Uterus (tissue), 4 donors: ENCODE results near the gene ATXN2. TPM values are rescaled to one million over a fixed set of nuclear protein-coding genes. Genes with fewer than 3 reads are reported as not detected.

Source experiments
- DNase-seq, 2 donors: peaks; one replicate each; pipeline ENCODE4 v3.0.0-alpha.2; 2019 to 2020
- H3K27ac ChIP-seq, 2 donors: fragments of 200-600 bp; sonication (generic); 1 replicate in 1 of 2; 2 replicates in 1 of 2; pipeline ENCODE4 v1.5.1; 2016 to 2018
- H3K27me3 ChIP-seq, 2 donors: fragments of 200-600 bp; sonication (generic); one replicate each; pipeline ENCODE4 v1.5.1; 2018 to 2019; ENCODE audit warnings: control low read depth in 1 of 2
- H3K36me3 ChIP-seq, 2 donors: fragments of 200-600 bp; sonication (generic); one replicate each; pipeline ENCODE4 v1.5.1; 2019; ENCODE audit warnings: control low read depth in 1 of 2
- H3K4me1 ChIP-seq, 2 donors: fragments of 200-600 bp; sonication (generic); one replicate each; pipeline ENCODE4 v1.5.1; 2018 to 2019; ENCODE audit warnings: control low read depth in 1 of 2
- H3K4me3 ChIP-seq, 2 donors: fragments of 200-600 bp; sonication (generic); 1 replicate in 1 of 2; 2 replicates in 1 of 2; pipeline ENCODE4 v1.5.1; 2018 to 2019; ENCODE audit warnings: mild to moderate bottlenecking in 1 of 2
- H3K9me3 ChIP-seq, 2 donors: fragments of 200-600 bp; sonication (generic); one replicate each; pipeline ENCODE4 v1.5.1; 2019; ENCODE audit warnings: control low read depth in 1 of 2
- CTCF ChIP-seq, 4 experiments: fragments of 200-600 bp in 2 of 4; fragments of 450-650 bp in 2 of 4; sonication (generic) in 2 of 4; IDR thresholded peaks; one replicate each; pipeline ENCODE4 v1.5.1; 2016 to 2019; ENCODE audit warnings: antibody characterized with exemption in 4 of 4, mild to moderate bottlenecking in 2 of 4, moderate library complexity in 1 of 4
- POLR2A ChIP-seq, 2 donors: fragments of 450-650 bp; IDR thresholded peaks; one replicate each; pipeline ENCODE4 v1.6.1; 2016; ENCODE audit warnings: antibody characterized with exemption in 2 of 2, mild to moderate bottlenecking in 1 of 2, moderate library complexity in 1 of 2
- intact Hi-C: fragments of 100-400 bp; cut with DNase I; formaldehyde crosslinking; loops from one replicate; pipeline ENCODE4 v1.15.1; 2023; ENCODE audit warnings: low total_unique reads
- total RNA-seq, 4 donors: library from RNA; depleted of rRNA in 3 of 4; stranded (reverse); fragments of >200 nt in 3 of 4; gene quantifications; one replicate each; pipeline versions ENCODE4 v1.1.0 to v1.2.4, GENCODE V29; 2014 to 2023
- donor health status: DM: yes; HTN: yes; CAD: no.

The ATXN2 gene
- total RNA-seq, 4 donors from 2014 or later, result 37.1 to 112 (median 66.0) TPM

- TF ChIP-seq POLR2A (IDR thresholded peaks at IDR 0.05), result no peak
- TF ChIP-seq CTCF (IDR thresholded peaks at IDR 0.05), result no peak
- Histone ChIP-seq H3K9me3 (no peaks in the 10 kb centered on the region), H3K27ac (peak overlapping the region; percentile 38 to 89), H3K36me3 (no peaks in the 10 kb centered on the region), H3K4me3 (no peak overlapping the region), H3K4me1 (peaks cover 0 to 12% of the 10 kb centered on the region in 2 donors), H3K27me3 (no peaks in the 10 kb centered on the region)
- no peak for DNase-seq
- intact Hi-C loops, result no loop called here
These were observed 187.8 kb downstream of the ATXN2 start for GRCh38 chr12:111411185-111411764.

- Histone ChIP-seq H3K4me3 (no peak overlapping the region), H3K4me1 (peaks cover 0 to 12% of the 10 kb centered on the region in 2 donors), H3K36me3 (no peaks in the 10 kb centered on the region), H3K9me3 (no peaks in the 10 kb centered on the region), H3K27ac (peak overlapping the region; percentile 79 to 89), H3K27me3 (no peaks in the 10 kb centered on the region)
- TF ChIP-seq CTCF (IDR thresholded peaks at IDR 0.05), result no peak
- no peak for TF ChIP-seq POLR2A (IDR thresholded peaks at IDR 0.05)
- no peak for DNase-seq
- intact Hi-C loops, result no loop called here
These were observed 188.5 kb downstream of the ATXN2 start for GRCh38 chr12:111410431-111411184.

- H3K9me3 ChIP-seq, result no peaks in the 10 kb centered on the region
- H3K27me3 ChIP-seq, result no peaks in the 10 kb centered on the region
- no peak overlapping the region for H3K4me3 ChIP-seq
- H3K36me3 ChIP-seq, result no peaks in the 10 kb centered on the region
- H3K4me1 ChIP-seq, result peaks cover 0 to 15% of the 10 kb centered on the region in 2 donors
- intact Hi-C loops, result no loop called here
- TF ChIP-seq CTCF (IDR thresholded peaks at IDR 0.05) (no peak), POLR2A (IDR thresholded peaks at IDR 0.05) (no peak)
- peak; percentile 47 to 48 for DNase-seq
- H3K27ac ChIP-seq, result peak overlapping the region; percentile 79 to 89
These were observed 189.2 kb downstream of the ATXN2 start for GRCh38 chr12:111409780-111410430.

GRCh38 chr12:111409403-111409779 lies 189.7 kb downstream of the ATXN2 start:
- intact Hi-C loops, result no loop called here
- H3K4me3 ChIP-seq, result no peak overlapping the region
- peaks cover 0 to 18% of the 10 kb centered on the region in 2 donors for H3K4me1 ChIP-seq
- no peaks in the 10 kb centered on the region for H3K36me3 ChIP-seq
- H3K27ac ChIP-seq, result peak overlapping the region; percentile 79 to 89
- no peaks in the 10 kb centered on the region for H3K9me3 ChIP-seq
- TF ChIP-seq POLR2A (IDR thresholded peaks at IDR 0.05) (no peak), CTCF (IDR thresholded peaks at IDR 0.05) (no peak)
- H3K27me3 ChIP-seq, result no peaks in the 10 kb centered on the region
- DNase-seq, result no peak
